Endodermal cell (in vitro differentiated cells): Measurements from ENCODE around the gene TSPAN33. TPM values are rescaled to one million over a fixed set of nuclear protein-coding genes. Genes with fewer than 3 reads are reported as not detected.
"Not testable (repeated sequence)": the region's sequence is repeated elsewhere in the genome, so short reads cannot be mapped to it uniquely, and the experiment has no call there.

Source experiments
- DNase-seq: peaks from one replicate; pipeline ENCODE4 v3.0.0-alpha.2; 2017
- H3K27ac ChIP-seq: 2 replicates; pipeline ENCODE4 v1.5.1; 2013; ENCODE audit warnings: mild to moderate bottlenecking, low read depth, low read length, moderate library complexity
- H3K27me3 ChIP-seq: 2 replicates; pipeline ENCODE4 v1.6.1; 2013; ENCODE audit warnings: mild to moderate bottlenecking, low read length, moderate library complexity; ENCODE audit not compliant: insufficient read depth, control insufficient read depth, poor library complexity, severe bottlenecking
- H3K36me3 ChIP-seq: 2 replicates; pipeline ENCODE4 v1.7.0; 2013; ENCODE audit warnings: mild to moderate bottlenecking, low read length, moderate library complexity; ENCODE audit not compliant: control insufficient read depth, insufficient read depth
- H3K4me1 ChIP-seq: one replicate; pipeline ENCODE4 v1.7.0; 2013; ENCODE audit warnings: low read length; ENCODE audit not compliant: control insufficient read depth, insufficient read depth
- H3K4me3 ChIP-seq: 2 replicates; pipeline ENCODE4 v1.5.1; 2013; ENCODE audit warnings: mild to moderate bottlenecking, low read length, moderate library complexity
- H3K9ac ChIP-seq: 2 replicates; pipeline ENCODE4 v1.6.1; 2013; ENCODE audit warnings: mild to moderate bottlenecking, low read length, moderate library complexity; ENCODE audit not compliant: poor library complexity, severe bottlenecking; ENCODE audit errors: extremely low read depth
- H3K9me3 ChIP-seq: 2 replicates; pipeline ENCODE4 v1.6.1; 2013; ENCODE audit warnings: mild to moderate bottlenecking, low read length, moderate library complexity; ENCODE audit not compliant: control insufficient read depth
- H3K27ac Mint-ChIP-seq: 2 replicates; pipeline ENCODE4 v1.8.0; 2020; ENCODE audit warnings: mixed read lengths
- H3K27me3 Mint-ChIP-seq: 2 replicates; pipeline ENCODE4 v1.8.0; 2021; ENCODE audit warnings: mild to moderate bottlenecking, mixed read lengths; ENCODE audit not compliant: insufficient read depth
- H3K36me3 Mint-ChIP-seq: 2 replicates; pipeline ENCODE4 v1.8.0; 2020; ENCODE audit warnings: low read depth, mixed read lengths
- H3K4me1 Mint-ChIP-seq: 2 replicates; pipeline ENCODE4 v1.8.0; 2020; ENCODE audit warnings: mixed read lengths
- H3K4me3 Mint-ChIP-seq: 2 replicates; pipeline ENCODE4 v1.8.0; 2020; ENCODE audit warnings: mild to moderate bottlenecking, moderate library complexity, mixed read lengths
- H3K9me3 Mint-ChIP-seq: 2 replicates; pipeline ENCODE4 v1.8.0; 2020; ENCODE audit warnings: mild to moderate bottlenecking, mixed read lengths
- CTCF ChIP-seq: fragments of 200-600 bp; sonication (generic); conservative IDR thresholded peaks from 2 replicates; pipeline ENCODE4 v1.5.0; 2021; ENCODE audit warnings: antibody characterized with exemption, mild to moderate bottlenecking
- WGBS, 2 experiments: methylation state at CpG; one replicate each; pipeline versions ENCODE4 v1.1.5 to v1.1.7; 2013; ENCODE audit warnings: missing lambda C conversion rate in 2 of 2, mixed read lengths in 1 of 2; ENCODE audit not compliant: insufficient coverage in 1 of 2, insufficient read length in 1 of 2; 5-methylcytosine and 5-hydroxymethylcytosine counted together
- total RNA-seq, 2 donors: library from RNA; stranded (reverse); fragmentation: NEBNext Ultra II Directional in 1 of 2; extraction: Animal tissue kit (Norgen Biotek cat#: 25700) in 1 of 2; gene quantifications; 2 replicates in 1 of 2; 3 replicates in 1 of 2; pipeline ENCODE4 v1.2.1, GENCODE V29; 2021

The TSPAN33 gene
- total RNA-seq, 2 donors from 2014 or later = 33.2 to 35.6 TPM

- no peaks in the 10 kb centered on the region for H3K27me3 ChIP-seq
- peaks cover 8% of the 10 kb centered on the region for H3K9me3 ChIP-seq
- peaks cover 3% of the 10 kb centered on the region for H3K4me1 Mint-ChIP-seq
- H3K27me3 Mint-ChIP-seq = peaks cover 2% of the 10 kb centered on the region
- H3K4me3 ChIP-seq = no peak overlapping the region
- H3K4me1 ChIP-seq = no peaks in the 10 kb centered on the region
- no peak overlapping the region for H3K4me3 Mint-ChIP-seq
- H3K9me3 Mint-ChIP-seq = peaks cover 33% of the 10 kb centered on the region
- no peaks in the 10 kb centered on the region for H3K36me3 ChIP-seq
- no peak overlapping the region for H3K27ac Mint-ChIP-seq
- H3K27ac ChIP-seq = no peak overlapping the region
- peaks cover 2% of the 10 kb centered on the region for H3K36me3 Mint-ChIP-seq
- no peak for DNase-seq
- TF ChIP-seq CTCF = no peak
- H3K9ac ChIP-seq = no peak overlapping the region
Measured at GRCh38 chr7:129115676-129116075, 28.8 kb upstream of the TSPAN33 start.

- Histone ChIP-seq H3K4me1 (no peaks in the 10 kb centered on the region), H3K9ac (no peak overlapping the region), H3K27me3 (no peaks in the 10 kb centered on the region), H3K9me3 (peaks cover 25% of the 10 kb centered on the region), H3K36me3 (no peaks in the 10 kb centered on the region), H3K4me3 (no peak overlapping the region), H3K27ac (no peak overlapping the region)
- Mint-ChIP-seq H3K27me3 (peaks cover 4% of the 10 kb centered on the region), H3K4me3 (no peak overlapping the region), H3K9me3 (peaks cover 47% of the 10 kb centered on the region), H3K36me3 (peaks cover 2% of the 10 kb centered on the region), H3K4me1 (no peaks in the 10 kb centered on the region), H3K27ac (no peak overlapping the region)
- no peak for TF ChIP-seq CTCF
- no peak for DNase-seq
- WGBS, 2 experiments = 85 to 86% methylated on average over 6 to 7 of the region's 7 CpGs
Measured at GRCh38 chr7:129118182-129118581, 26.3 kb upstream of the TSPAN33 start.

- H3K4me1 Mint-ChIP-seq = no peaks in the 10 kb centered on the region
Measured at GRCh38 chr7:129118976-129119375, 25.5 kb upstream of the TSPAN33 start.

GRCh38 chr7:129121501-129122077, 22.9 kb upstream of the TSPAN33 start:
- not testable (repeated sequence) for H3K4me1 ChIP-seq, H3K27ac Mint-ChIP-seq, H3K9ac ChIP-seq, H3K36me3 ChIP-seq, H3K27ac ChIP-seq, H3K27me3 ChIP-seq, H3K27me3 Mint-ChIP-seq, DNase-seq, H3K4me1 Mint-ChIP-seq, H3K36me3 Mint-ChIP-seq, H3K4me3 Mint-ChIP-seq, H3K4me3 ChIP-seq
- H3K9me3 ChIP-seq = peaks cover 25% of the 10 kb centered on the region
- WGBS, 2 experiments = 92 to 93% methylated on average over 2 to 3 of the region's 3 CpGs
- peaks cover 44% of the 10 kb centered on the region for H3K9me3 Mint-ChIP-seq

More at GRCh38 chr7:129118976-129119375, 25.5 kb upstream of the TSPAN33 start:
- H3K4me1 ChIP-seq = no peaks in the 10 kb centered on the region
- H3K36me3 ChIP-seq = no peaks in the 10 kb centered on the region
- H3K9me3 ChIP-seq = peaks cover 25% of the 10 kb centered on the region
- TF ChIP-seq CTCF = no peak
- H3K27ac Mint-ChIP-seq = no peak overlapping the region
- peaks cover 4% of the 10 kb centered on the region for H3K27me3 Mint-ChIP-seq
- no peak overlapping the region for H3K4me3 ChIP-seq
- H3K4me3 Mint-ChIP-seq = no peak overlapping the region
- H3K9ac ChIP-seq = no peak overlapping the region
- peaks cover 47% of the 10 kb centered on the region for H3K9me3 Mint-ChIP-seq
- 82 to 100% methylated on average over 1 to 3 of the region's 3 CpGs for WGBS, 2 experiments
- no peaks in the 10 kb centered on the region for H3K27me3 ChIP-seq
- DNase-seq = no peak
- H3K27ac ChIP-seq = no peak overlapping the region
- peaks cover 2% of the 10 kb centered on the region for H3K36me3 Mint-ChIP-seq
